ENCODE data around the gene ATP13A2.

DNA sequence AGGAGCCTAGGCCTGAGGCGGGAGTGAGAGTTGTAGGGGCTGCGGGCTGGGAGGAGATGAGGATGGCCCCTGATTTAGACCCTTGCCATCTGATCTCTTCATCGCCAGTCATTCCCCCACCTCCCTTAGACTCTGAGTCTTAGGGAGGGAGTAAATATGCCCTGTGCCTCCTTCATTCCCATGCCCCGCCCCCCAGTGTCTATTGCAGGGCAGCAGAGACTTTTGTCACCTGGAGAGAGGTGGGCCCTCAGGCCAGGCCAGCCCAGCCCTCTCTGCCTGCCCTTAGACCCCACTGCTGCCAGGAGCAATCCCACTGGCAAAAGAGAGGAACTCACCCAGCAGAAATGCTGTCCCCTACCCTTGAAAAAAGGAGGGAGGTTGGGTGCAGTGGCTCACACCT is 28.1 kb downstream of the ATP13A2 start:
- TF ChIP-seq, protein P1, sequence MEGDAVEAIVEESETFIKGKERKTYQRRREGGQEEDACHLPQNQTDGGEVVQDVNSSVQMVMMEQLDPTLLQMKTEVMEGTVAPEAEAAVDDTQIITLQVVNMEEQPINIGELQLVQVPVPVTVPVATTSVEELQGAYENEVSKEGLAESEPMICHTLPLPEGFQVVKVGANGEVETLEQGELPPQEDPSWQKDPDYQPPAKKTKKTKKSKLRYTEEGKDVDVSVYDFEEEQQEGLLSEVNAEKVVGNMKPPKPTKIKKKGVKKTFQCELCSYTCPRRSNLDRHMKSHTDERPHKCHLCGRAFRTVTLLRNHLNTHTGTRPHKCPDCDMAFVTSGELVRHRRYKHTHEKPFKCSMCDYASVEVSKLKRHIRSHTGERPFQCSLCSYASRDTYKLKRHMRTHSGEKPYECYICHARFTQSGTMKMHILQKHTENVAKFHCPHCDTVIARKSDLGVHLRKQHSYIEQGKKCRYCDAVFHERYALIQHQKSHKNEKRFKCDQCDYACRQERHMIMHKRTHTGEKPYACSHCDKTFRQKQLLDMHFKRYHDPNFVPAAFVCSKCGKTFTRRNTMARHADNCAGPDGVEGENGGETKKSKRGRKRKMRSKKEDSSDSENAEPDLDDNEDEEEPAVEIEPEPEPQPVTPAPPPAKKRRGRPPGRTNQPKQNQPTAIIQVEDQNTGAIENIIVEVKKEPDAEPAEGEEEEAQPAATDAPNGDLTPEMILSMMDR (IDR thresholded peaks at IDR 0.05): no peak
- TF ChIP-seq EZH2phosphoT487 (IDR thresholded peaks at IDR 0.05) (no peak), EZH2 (IDR thresholded peaks at IDR 0.05) (no peak)

Data from neural progenitor cell (in vitro differentiated cells).